Hepatocyte (in vitro differentiated cells): Measurements from ENCODE around the gene MTG1. TPM values are rescaled to one million over a fixed set of nuclear protein-coding genes. Genes with fewer than 3 reads are reported as not detected.

Source experiments
- DNase-seq: peaks from one replicate; pipeline ENCODE4 v3.0.0-alpha.2; 2016; ENCODE audit warnings: low spot score
- H2AFZ ChIP-seq: fragments of 200-600 bp; sonication (generic); 2 replicates; pipeline ENCODE4 v1.6.0; 2016; ENCODE audit warnings: antibody characterized with exemption, mild to moderate bottlenecking
- H3K27ac ChIP-seq: fragments of 200-600 bp; sonication (generic); 2 replicates; pipeline ENCODE4 v1.5.1; 2016; ENCODE audit warnings: mild to moderate bottlenecking
- H3K27me3 ChIP-seq: fragments of 200-600 bp; sonication (generic); 2 replicates; pipeline ENCODE4 v1.6.1; 2016
- H3K36me3 ChIP-seq: fragments of 200-600 bp; sonication (generic); replicated peaks from 2 replicates; pipeline ENCODE4 v1.5.1; 2016; ENCODE audit warnings: low read depth; ENCODE audit not compliant: insufficient read depth
- H3K4me1 ChIP-seq: fragments of 200-600 bp; sonication (generic); 2 replicates; pipeline ENCODE4 v1.5.1; 2016; ENCODE audit warnings: mild to moderate bottlenecking, moderate library complexity; ENCODE audit not compliant: insufficient read depth
- H3K4me2 ChIP-seq: fragments of 200-600 bp; sonication (generic); 2 replicates; pipeline ENCODE4 v1.6.0; 2016
- H3K4me3 ChIP-seq: fragments of 200-600 bp; sonication (generic); 2 replicates; pipeline ENCODE4 v1.5.1; 2016; ENCODE audit warnings: mild to moderate bottlenecking
- H3K79me2 ChIP-seq: fragments of 200-600 bp; sonication (generic); 2 replicates; pipeline ENCODE4 v1.6.0; 2017; ENCODE audit warnings: mild to moderate bottlenecking
- H3K9me2 ChIP-seq: fragments of 200-600 bp; sonication (generic); replicated peaks from 2 replicates; pipeline ENCODE4 v1.6.0; 2017; ENCODE audit warnings: mild to moderate bottlenecking; ENCODE audit not compliant: insufficient read depth
- H3K9me3 ChIP-seq: fragments of 200-600 bp; sonication (generic); 2 replicates; pipeline ENCODE4 v1.5.1; 2016; ENCODE audit warnings: low read depth, mild to moderate bottlenecking
- H4K20me1 ChIP-seq: fragments of 200-600 bp; sonication (generic); 2 replicates; pipeline ENCODE4 v1.6.0; 2016; ENCODE audit warnings: mild to moderate bottlenecking; ENCODE audit not compliant: insufficient read depth, poor library complexity, severe bottlenecking
- CTCF ChIP-seq: fragments of 200-600 bp; sonication (generic); IDR thresholded peaks from 2 replicates; pipeline ENCODE4 v1.5.1; 2016; ENCODE audit warnings: antibody characterized with exemption, mild to moderate bottlenecking; ENCODE audit not compliant: poor library complexity
- EZH2 ChIP-seq: fragments of 200-600 bp; sonication (generic); IDR thresholded peaks from 2 replicates; pipeline ENCODE4 v1.6.1; 2016; ENCODE audit warnings: antibody characterized with exemption, mild to moderate bottlenecking, borderline replicate concordance
- EZH2phosphoT487 ChIP-seq: fragments of 200-600 bp; sonication (generic); IDR thresholded peaks from one replicate; pipeline ENCODE4 v1.6.1; 2018; ENCODE audit warnings: antibody characterized with exemption, mild to moderate bottlenecking, low read depth, moderate library complexity; ENCODE audit not compliant: unreplicated experiment, severe bottlenecking
- WGBS: methylation state at CpG from one replicate; pipeline ENCODE4 v1.1.6; 2016; ENCODE audit warnings: low lambda C conversion rate; ENCODE audit errors: missing lambda C conversion rate; 5-methylcytosine and 5-hydroxymethylcytosine counted together
- polyA plus RNA-seq: library from polyadenylated mRNA; unstranded; fragments of >200 nt; fragmentation: Nextera tagmentation; extraction: Ambion mirVana; gene quantifications from 2 replicates; pipeline ENCODE4 v1.2.1, GENCODE V29; 2016
- total RNA-seq: library from RNA; depleted of rRNA; stranded (reverse); fragments of >200 nt; gene quantifications from 2 replicates; pipeline ENCODE4 v1.2.3, GENCODE V29; 2014

Gene MTG1
- total and polyA plus RNA-seq, 2 experiments from 2014 or later, result 53.2 to 154 TPM

GRCh38 chr10:133403359-133403758, 9.4 kb downstream of the MTG1 start:
- Histone ChIP-seq H3K9me3 (no peaks in the 10 kb centered on the region), H2AFZ (no peak overlapping the region), H3K4me2 (no peak overlapping the region), H3K4me3 (no peak overlapping the region), H3K4me1 (no peaks in the 10 kb centered on the region), H4K20me1 (no peaks in the 10 kb centered on the region), H3K79me2 (peaks cover 53% of the 10 kb centered on the region), H3K9me2 (no peaks in the 10 kb centered on the region), H3K27me3 (no peaks in the 10 kb centered on the region), H3K27ac (no peak overlapping the region), H3K36me3 (peaks cover 7% of the 10 kb centered on the region)
- no peak for TF ChIP-seq CTCF
- TF ChIP-seq EZH2, result no peak
- no peak for TF ChIP-seq EZH2phosphoT487
- WGBS, result 89% methylated on average over 16 of the region's 16 CpGs
- DNase-seq, result no peak

- H3K27ac ChIP-seq, result no peak overlapping the region
- H3K36me3 ChIP-seq, result peaks cover 7% of the 10 kb centered on the region
- H3K79me2 ChIP-seq, result peaks cover 53% of the 10 kb centered on the region
- TF ChIP-seq EZH2phosphoT487 (no peak), CTCF (no peak), EZH2 (no peak)
- H2AFZ ChIP-seq, result no peak overlapping the region
- WGBS, result 92% methylated on average over 5 of the region's 5 CpGs
- H3K9me3 ChIP-seq, result no peaks in the 10 kb centered on the region
- no peaks in the 10 kb centered on the region for H3K27me3 ChIP-seq
- no peaks in the 10 kb centered on the region for H3K4me1 ChIP-seq
- H3K9me2 ChIP-seq, result no peaks in the 10 kb centered on the region
- no peak overlapping the region for H3K4me2 ChIP-seq
- DNase-seq, result no peak
- no peaks in the 10 kb centered on the region for H4K20me1 ChIP-seq
- H3K4me3 ChIP-seq, result no peak overlapping the region
Observed at GRCh38 chr10:133403784-133404183, 9.8 kb downstream of the MTG1 start.

GRCh38 chr10:133405272-133405671, 11.3 kb downstream of the MTG1 start:
- H2AFZ ChIP-seq, result no peak overlapping the region
- no peak overlapping the region for H3K4me2 ChIP-seq
- no peaks in the 10 kb centered on the region for H4K20me1 ChIP-seq
- DNase-seq, result no peak
- H3K9me3 ChIP-seq, result no peaks in the 10 kb centered on the region
- no peaks in the 10 kb centered on the region for H3K9me2 ChIP-seq
- H3K27me3 ChIP-seq, result no peaks in the 10 kb centered on the region
- peaks cover 7% of the 10 kb centered on the region for H3K36me3 ChIP-seq
- TF ChIP-seq EZH2phosphoT487 (no peak), CTCF (no peak), EZH2 (no peak)
- H3K27ac ChIP-seq, result no peak overlapping the region
- no peaks in the 10 kb centered on the region for H3K4me1 ChIP-seq
- H3K79me2 ChIP-seq, result peaks cover 64% of the 10 kb centered on the region
- WGBS, result 79% methylated on average over 2 of the region's 2 CpGs
- H3K4me3 ChIP-seq, result no peak overlapping the region
